Common myeloid progenitor, CD34-positive (primary cell): Measurements from ENCODE around the gene CD19.
"Not testable (repeated sequence)": the region's sequence is repeated elsewhere in the genome, so short reads cannot be mapped to it uniquely, and the experiment has no call there.

Experiments
- CTCF ChIA-PET: fragments of 350-600 bp; sonication (Branson Sonifier 250); formaldehyde crosslinking; loops from one replicate; lab custom pipeline; 2021; ENCODE audit warnings: antibody characterized with exemption; lab: Charles Lee
- POLR2A ChIA-PET: fragments of 350-600 bp; sonication (Branson Sonifier 250); formaldehyde crosslinking; loops from one replicate; lab custom pipeline; 2021; ENCODE audit warnings: antibody characterized with exemption; lab: Charles Lee
- DNase-seq, 3 donors: peaks; one replicate each; pipeline versions ENCODE4 v3.0.0 to v3.0.0-alpha.2; 2013
- H3K27ac ChIP-seq, 2 experiments: 1 replicate in 1 of 2; 2 replicates in 1 of 2; pipeline ENCODE4 v1.7.0; 2013; ENCODE audit warnings: inconsistent platforms in 2 of 2, low read length in 2 of 2, mild to moderate bottlenecking in 2 of 2, low read depth in 1 of 2, moderate library complexity in 1 of 2; ENCODE audit not compliant: severe bottlenecking in 2 of 2, insufficient read depth in 1 of 2, poor library complexity in 1 of 2
- H3K27me3 ChIP-seq, 5 experiments: replicated peaks in 2 of 5; 1 replicate in 3 of 5; 2 replicates in 2 of 5; pipeline versions ENCODE4 v1.6.1 to v1.7.0; 2013; ENCODE audit warnings: low read length in 4 of 5, mild to moderate bottlenecking in 2 of 5, moderate library complexity in 2 of 5, inconsistent platforms in 1 of 5; ENCODE audit not compliant: insufficient read depth in 5 of 5, control insufficient read depth in 4 of 5
- H3K36me3 ChIP-seq, 4 experiments: 1 replicate in 2 of 4; 2 replicates in 2 of 4; pipeline versions ENCODE4 v1.6.1 to v1.7.0; 2013; ENCODE audit warnings: low read length in 3 of 4, control low read depth in 1 of 4, mild to moderate bottlenecking in 1 of 4; ENCODE audit not compliant: control insufficient read depth in 4 of 4, insufficient read depth in 4 of 4
- H3K4me1 ChIP-seq, 4 experiments: 1 replicate in 3 of 4; 2 replicates in 1 of 4; pipeline versions ENCODE4 v1.6.1 to v1.7.1; 2013; ENCODE audit warnings: low read length in 3 of 4, mild to moderate bottlenecking in 3 of 4, control low read depth in 1 of 4, inconsistent platforms in 1 of 4, moderate library complexity in 1 of 4; ENCODE audit not compliant: control insufficient read depth in 4 of 4, insufficient read depth in 4 of 4; ENCODE audit errors: control extremely low read depth in 1 of 4
- H3K4me3 ChIP-seq, 7 experiments: 1 replicate in 4 of 7; 2 replicates in 3 of 7; pipeline versions ENCODE4 v1.5.1 to v1.7.0; 2013; ENCODE audit warnings: mild to moderate bottlenecking in 7 of 7, low read length in 6 of 7, moderate library complexity in 6 of 7, inconsistent platforms in 2 of 7, low read depth in 2 of 7, control low read depth in 1 of 7; ENCODE audit not compliant: insufficient read depth in 4 of 7, control insufficient read depth in 1 of 7; ENCODE audit errors: extremely low read depth in 1 of 7
- H3K9me3 ChIP-seq, 5 experiments: 1 replicate in 4 of 5; 2 replicates in 1 of 5; pipeline versions ENCODE4 v1.6.1 to v1.7.1; 2013; ENCODE audit warnings: low read length in 4 of 5, mild to moderate bottlenecking in 2 of 5, inconsistent platforms in 1 of 5, low read depth in 1 of 5, moderate library complexity in 1 of 5; ENCODE audit not compliant: control insufficient read depth in 4 of 5, insufficient read depth in 2 of 5; ENCODE audit errors: control extremely low read depth in 1 of 5
- WGBS: methylation state at CpG from one replicate; pipeline ENCODE4 v1.1.5; 2013; ENCODE audit not compliant: insufficient coverage; 5-methylcytosine and 5-hydroxymethylcytosine counted together

The CD19 gene

DNA sequence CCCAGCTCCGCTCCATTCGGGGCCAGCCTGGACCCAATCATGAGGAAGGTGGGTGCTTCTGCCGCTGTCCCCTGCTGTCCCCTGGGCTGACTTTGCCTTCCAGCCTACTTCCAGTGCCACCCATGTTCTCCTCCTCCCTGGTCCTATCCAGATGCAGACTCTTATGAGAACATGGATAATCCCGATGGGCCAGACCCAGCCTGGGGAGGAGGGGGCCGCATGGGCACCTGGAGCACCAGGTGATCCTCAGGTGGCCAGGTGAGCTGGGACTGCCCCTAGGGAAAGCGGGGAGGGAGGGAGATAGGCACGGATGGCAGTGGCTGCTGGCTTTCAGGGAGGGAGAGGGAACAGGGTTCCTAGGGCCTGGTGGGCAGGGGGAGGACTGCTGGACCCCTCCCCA lies 7.0 kb downstream of the CD19 start:
- WGBS = 92% methylated on average over 5 of the region's 7 CpGs
- ChIA-PET POLR2A (no interaction called here), CTCF (interaction anchor here (1.2 to 1.4 kb wide), 2 partner anchors 22 to 74 kb away, joined by 3 to 5 read pairs; no protein-coding TSS in a partner anchor)
- no peak for DNase-seq
- H3K27ac ChIP-seq = no peak overlapping the region
- H3K36me3 ChIP-seq = no peaks in the 10 kb centered on the region
- no peaks in the 10 kb centered on the region for H3K9me3 ChIP-seq
- no peak overlapping the region for H3K4me3 ChIP-seq
- no peaks in the 10 kb centered on the region for H3K27me3 ChIP-seq
- peaks cover 0 to 13% (median 8%) of the 10 kb centered on the region in 4 experiments for H3K4me1 ChIP-seq

DNA sequence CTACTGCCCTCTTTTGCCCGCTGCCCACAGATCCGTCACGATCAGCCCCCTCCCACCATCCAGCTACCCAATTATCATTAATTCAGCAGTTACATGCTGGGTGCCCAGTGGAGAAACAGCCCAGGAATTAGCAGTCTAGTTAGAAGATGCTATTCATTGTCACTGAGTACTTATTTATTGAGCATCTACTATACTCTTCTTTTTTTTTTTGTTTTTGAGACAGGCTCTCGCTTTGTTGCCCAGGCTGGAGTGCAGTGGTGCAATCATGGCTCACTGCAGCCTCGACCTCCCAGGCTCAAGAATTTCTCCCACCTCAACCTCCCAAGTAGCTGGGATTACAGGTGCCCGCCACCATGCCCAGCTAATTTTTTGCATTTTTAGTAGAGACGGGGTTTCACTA lies 8.1 kb downstream of the CD19 start:
- WGBS = 92% methylated on average over 2 of the region's 7 CpGs
- H3K4me3 ChIP-seq, POLR2A ChIA-PET, H3K27ac ChIP-seq, H3K36me3 ChIP-seq, H3K27me3 ChIP-seq, H3K9me3 ChIP-seq, DNase-seq: not testable (repeated sequence)
- CTCF ChIA-PET = interaction anchor here (0.9 kb wide), 1 partner anchor 16 kb away, joined by 3 read pairs; no protein-coding TSS in a partner anchor
- H3K4me1 ChIP-seq = peaks cover 0 to 13% (median 8%) of the 10 kb centered on the region in 4 experiments

DNA sequence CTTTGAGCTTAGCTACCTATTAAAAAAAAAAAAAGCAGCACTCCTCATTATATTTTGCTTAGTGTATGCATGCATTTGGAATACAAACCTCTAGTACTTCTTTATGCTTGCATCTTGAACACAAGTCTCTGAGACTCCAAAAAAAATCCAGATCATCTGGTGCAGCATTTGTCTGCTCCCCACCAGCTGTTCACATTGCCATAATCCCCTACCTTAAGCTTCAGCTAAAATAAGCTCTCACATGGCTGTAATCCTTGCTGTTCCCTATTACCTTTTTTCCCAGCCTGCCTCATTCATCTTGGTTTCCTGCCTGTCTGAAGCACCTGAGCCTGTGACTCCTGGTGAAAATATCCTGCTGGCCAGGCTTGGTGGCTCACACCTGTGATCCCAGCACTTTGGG lies 11.5 kb downstream of the CD19 start:
- CTCF ChIA-PET = interaction anchor here (1.0 to 5.4 kb wide), 8 partner anchors 11 to 95 kb away, joined by 3 to 30 read pairs (median 14); partner anchors contain the start of genes CD19 and TUFM
- no peaks in the 10 kb centered on the region for H3K9me3 ChIP-seq
- POLR2A ChIA-PET = interaction anchor here (0.8 kb wide), 1 partner anchor 10 kb away, joined by 3 read pairs; no protein-coding TSS in a partner anchor

DNA sequence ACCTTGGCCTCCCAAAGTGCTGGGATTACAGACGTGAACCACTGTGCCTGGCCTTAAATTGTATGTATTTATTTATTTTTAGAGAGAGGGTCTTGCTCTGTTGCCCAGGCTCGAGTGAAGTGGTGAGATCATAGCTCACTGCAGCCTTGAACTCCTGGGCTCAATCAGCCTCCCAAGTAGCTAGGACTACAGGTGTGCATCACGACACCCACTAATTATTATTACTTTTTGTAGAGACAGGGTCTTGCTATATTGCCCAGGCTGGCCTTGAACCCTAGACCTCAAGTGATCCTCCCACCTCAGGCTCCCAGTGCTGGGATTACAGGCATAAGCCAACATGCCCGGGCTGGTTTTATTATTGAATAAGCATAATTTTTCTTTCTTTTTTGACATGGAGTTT lies 14.9 kb downstream of the CD19 start:
- Histone ChIP-seq H3K4me1 (peaks cover 3 to 17% (median 14%) of the 10 kb centered on the region in 4 experiments), H3K27ac (no peak overlapping the region), H3K4me3 (no peak overlapping the region), H3K9me3 (no peaks in the 10 kb centered on the region), H3K27me3 (no peaks in the 10 kb centered on the region), H3K36me3 (no peaks in the 10 kb centered on the region)
- WGBS = 100% methylated on average over 1 of the region's 4 CpGs
- POLR2A ChIA-PET = no interaction called here
- no peak for DNase-seq
- CTCF ChIA-PET = interaction anchor here (0.7 to 5.4 kb wide), 13 partner anchors 10 to 82 kb away, joined by 3 to 30 read pairs (median 4); no protein-coding TSS in a partner anchor

More for the DNA sequence above, 11.5 kb downstream of the CD19 start:
- Histone ChIP-seq H3K27ac (no peak overlapping the region), H3K4me1 (peaks cover 3 to 9% (median 8%) of the 10 kb centered on the region in 4 experiments), H3K4me3 (no peak overlapping the region), H3K36me3 (no peaks in the 10 kb centered on the region), H3K27me3 (no peaks in the 10 kb centered on the region)
- DNase-seq = no peak

DNA sequence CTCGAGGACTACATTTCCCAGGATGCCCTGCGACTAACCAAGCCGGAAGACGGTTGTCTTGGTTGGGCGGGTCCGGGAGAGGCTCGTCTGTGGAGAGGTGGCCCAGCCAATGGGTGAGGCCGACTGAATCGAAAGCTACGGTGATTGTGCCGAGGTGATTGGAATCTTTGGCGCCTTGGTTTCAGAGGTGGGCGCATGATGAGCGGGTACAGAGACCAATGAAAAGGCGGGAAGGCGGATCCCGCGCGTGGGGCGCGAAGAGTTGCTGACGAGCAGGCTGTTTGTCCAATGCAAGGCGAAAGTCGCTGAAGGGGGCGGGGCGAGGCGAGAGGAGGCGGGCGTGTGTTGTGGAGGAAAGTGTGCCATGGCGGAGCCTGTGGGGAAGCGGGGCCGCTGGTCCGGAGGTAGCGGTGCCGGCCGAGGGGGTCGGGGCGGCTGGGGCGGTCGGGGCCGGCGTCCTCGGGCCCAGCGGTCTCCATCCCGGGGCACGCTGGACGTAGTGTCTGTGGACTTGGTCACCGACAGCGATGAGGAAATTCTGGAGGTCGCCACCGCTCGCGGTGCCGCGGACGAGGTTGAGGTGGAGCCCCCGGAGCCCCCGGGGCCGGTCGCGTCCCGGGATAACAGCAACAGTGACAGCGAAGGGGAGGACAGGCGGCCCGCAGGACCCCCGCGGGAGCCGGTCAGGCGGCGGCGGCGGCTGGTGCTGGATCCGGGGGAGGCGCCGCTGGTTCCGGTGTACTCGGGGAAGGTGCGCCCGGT lies 19.1 kb downstream of the CD19 start, which contains the start of gene NFATC2IP:
TSS of gene NFATC2IP (plus strand) at position 290 of the 762 bp plus-strand sequence. CDS start at position 365, 75 bp downstream.
- Histone ChIP-seq H3K36me3 (peaks cover 7 to 31% (median 24%) of the 10 kb centered on the region in 4 experiments), H3K4me1 (peaks cover 3 to 18% (median 15%) of the 10 kb centered on the region in 4 experiments), H3K9me3 (no peaks in the 10 kb centered on the region), H3K27me3 (no peaks in the 10 kb centered on the region), H3K4me3 (peak within 1 kb of the TSS; percentile 70 to 92 (median 82)), H3K27ac (peak within 1 kb of the TSS; percentile 7 to 82)
- whole genome bisulfite sequencing = under 1% methylated on average over 69 of the region's 79 CpGs
- ChIA-PET POLR2A (interaction anchor here (0.5 to 0.6 kb wide), 2 partner anchors 16 to 376 kb away, joined by 3 to 4 read pairs; no protein-coding TSS in a partner anchor), CTCF (interaction anchor here (0.7 to 1.4 kb wide), 4 partner anchors 15 to 89 kb away, joined by 3 to 4 read pairs (median 4); partner anchors contain the start of gene SH2B1)
- DNase-seq = peak; percentile 100

DNA sequence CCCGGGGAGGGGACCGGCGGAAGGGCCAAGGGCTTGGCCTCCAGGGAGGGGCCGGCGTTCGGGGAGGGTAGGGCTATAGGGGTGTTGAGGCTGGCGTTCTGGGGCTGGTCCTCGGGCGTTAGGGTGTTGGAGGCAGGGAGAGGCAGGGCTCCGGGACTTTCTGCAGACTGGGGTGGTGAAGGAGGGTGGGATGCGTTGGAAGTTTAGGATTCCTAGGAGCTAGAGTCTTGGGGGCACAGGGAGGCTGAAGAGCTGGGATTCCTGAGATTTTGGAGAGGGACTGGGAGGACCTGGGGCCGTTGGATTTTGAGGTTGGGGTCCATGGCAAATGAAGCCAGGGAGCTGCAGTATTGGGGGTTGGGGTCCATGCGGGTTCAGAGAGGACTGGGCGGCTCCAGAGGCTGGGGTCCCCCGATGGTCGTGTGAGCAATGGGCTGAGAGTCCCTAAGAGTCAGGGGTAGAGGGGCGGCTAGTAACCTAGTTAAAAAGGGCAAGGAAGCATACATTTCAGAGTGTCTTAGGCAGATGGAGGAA lies 19.7 kb downstream of the CD19 start:
- no peaks in the 10 kb centered on the region for H3K27me3 ChIP-seq
- H3K4me1 ChIP-seq = peaks cover 0 to 16% (median 13%) of the 10 kb centered on the region in 4 experiments
- ChIA-PET CTCF (interaction anchor here (1.2 to 1.4 kb wide), 2 partner anchors 22 to 90 kb away, joined by 3 to 4 read pairs; no protein-coding TSS in a partner anchor), POLR2A (no interaction called here)
- 5% methylated on average over 17 of the region's 17 CpGs for WGBS
- H3K36me3 ChIP-seq = peaks cover 7 to 38% (median 30%) of the 10 kb centered on the region in 4 experiments
- no peaks in the 10 kb centered on the region for H3K9me3 ChIP-seq
- peak overlapping the region; percentile 70 to 92 (median 82) for H3K4me3 ChIP-seq
- DNase-seq = peak in 1 of 3 donors; percentile 19
- peak overlapping the region; percentile 7 to 82 for H3K27ac ChIP-seq
